A549 (cell line): Measurements from ENCODE around the gene AEBP2. TPM values are rescaled to one million over a fixed set of nuclear protein-coding genes. Genes with fewer than 3 reads are reported as not detected.

Source experiments
- ATAC-seq, 2 experiments: fragments of 200-7000 bp in 1 of 2; fragments of >200 bp in 1 of 2; cut with Nextera tagmentation in 1 of 2; cut with Tn5 transposase in 1 of 2; 3 replicates each; pipeline versions ENCODE4 v1.8.0 to v1.9.1; 2018 to 2020; ENCODE audit warnings: mild to moderate bottlenecking in 1 of 2, moderate library complexity in 1 of 2
- CTCF ChIA-PET: fragments of 300-600 bp; sonication (Branson Sonifier 250); formaldehyde crosslinking; extraction: SDS; loops from one replicate; lab custom pipeline; 2021; ENCODE audit warnings: antibody characterized with exemption, inconsistent platforms; lab: Yijun Ruan, JAX
- POLR2A ChIA-PET: fragments of 350-600 bp; formaldehyde crosslinking; extraction: SDS; loops from one replicate; lab custom pipeline; 2021; ENCODE audit warnings: antibody characterized with exemption, inconsistent platforms; lab: Yijun Ruan, JAX
- DNase-seq, 2 experiments: peaks; one replicate each; pipeline versions ENCODE4 v3.0.0 to v3.0.0-alpha.2; 2011 to 2016; ENCODE audit warnings: low read depth in 1 of 2, low spot score in 1 of 2
- FAIRE-seq: peaks from 2 replicates; lab custom pipeline; 2011; peaks lifted over from hg19 to GRCh38; lab: Jason Lieb, UNC
- H3K27ac ChIP-seq, 2 experiments: fragments of >200 bp; sonication (Bioruptor Twin); formaldehyde crosslinking; 3 replicates each; pipeline ENCODE4 v1.5.1; 2016 to 2017
- H3K4me1 ChIP-seq: fragments of >200 bp; sonication (Bioruptor Twin); formaldehyde crosslinking; 3 replicates; pipeline ENCODE4 v1.6.1; 2016
- H3K4me2 ChIP-seq: fragments of >200 bp; sonication (Bioruptor Twin); formaldehyde crosslinking; 3 replicates; pipeline ENCODE4 v1.6.1; 2016
- H3K4me3 ChIP-seq: fragments of >200 bp; sonication (Bioruptor Twin); formaldehyde crosslinking; 3 replicates; pipeline ENCODE4 v1.5.1; 2016
- H3K9me3 ChIP-seq: fragments of >200 bp; sonication (Bioruptor Twin); formaldehyde crosslinking; 3 replicates; pipeline ENCODE4 v1.6.1; 2016
- BCL3 ChIP-seq: fragments of >200 bp; sonication (Bioruptor Twin); formaldehyde crosslinking; IDR thresholded peaks from 3 replicates; pipeline ENCODE4 v1.6.1; 2016
- CHD4 ChIP-seq: fragments of 200-600 bp; sonication (generic); IDR thresholded peaks from 2 replicates; pipeline ENCODE4 v1.6.1; 2016; ENCODE audit warnings: antibody characterized with exemption, mild to moderate bottlenecking, borderline replicate concordance
- E2F6 ChIP-seq: IDR thresholded peaks from 2 replicates; pipeline ENCODE4 v1.6.1; 2012; ENCODE audit warnings: low read depth, borderline replicate concordance
- GATA3 ChIP-seq: IDR thresholded peaks from 2 replicates; pipeline ENCODE4 v1.6.1; 2012; ENCODE audit warnings: borderline replicate concordance
- HDAC2 ChIP-seq: fragments of 200-600 bp; sonication (generic); IDR thresholded peaks from 2 replicates; pipeline ENCODE4 v1.6.1; 2016
- KDM5A ChIP-seq: fragments of 200-600 bp; sonication (generic); IDR thresholded peaks from 2 replicates; pipeline ENCODE4 v1.6.1; 2016; ENCODE audit warnings: antibody characterized with exemption, mild to moderate bottlenecking
- NPAS2 ChIP-seq: fragments of 250-450 bp; sonication (Bioruptor Pico); IDR thresholded peaks from 2 replicates; pipeline ENCODE4 v1.8.0; 2022; ENCODE audit warnings: mild to moderate bottlenecking, moderate library complexity, borderline replicate concordance
- PHF8 ChIP-seq: fragments of 200-600 bp; sonication (generic); IDR thresholded peaks from 2 replicates; pipeline ENCODE4 v1.6.1; 2016; ENCODE audit warnings: low read depth, mild to moderate bottlenecking, antibody characterized with exemption, moderate library complexity, borderline replicate concordance
- RARB ChIP-seq: fragments of 250-450 bp; sonication (Bioruptor Pico); IDR thresholded peaks from 2 replicates; pipeline ENCODE4 v1.8.0; 2021; ENCODE audit warnings: mild to moderate bottlenecking, moderate library complexity
- RCOR1 ChIP-seq: fragments of 150-350 bp; IDR thresholded peaks from 2 replicates; pipeline ENCODE4 v1.6.1; 2014; ENCODE audit warnings: antibody characterized with exemption, low read length, low read depth
- SMC3 ChIP-seq: fragments of >200 bp; sonication (Bioruptor Twin); formaldehyde crosslinking; IDR thresholded peaks from 3 replicates; pipeline ENCODE4 v1.6.1; 2018; ENCODE audit warnings: inconsistent platforms
- SREBF2 ChIP-seq: fragments of 450-650 bp; IDR thresholded peaks from 2 replicates; pipeline ENCODE4 v1.6.1; 2014; ENCODE audit warnings: mild to moderate bottlenecking, moderate library complexity
- TFCP2L1 ChIP-seq: fragments of 250-450 bp; sonication (Bioruptor Pico); IDR thresholded peaks from 2 replicates; pipeline ENCODE4 v1.5.0; 2021; ENCODE audit warnings: mild to moderate bottlenecking
- TP53 ChIP-seq: fragments of 250-450 bp; sonication (Bioruptor Pico); IDR thresholded peaks from 2 replicates; pipeline ENCODE4 v1.5.0; 2021; ENCODE audit warnings: mild to moderate bottlenecking, moderate library complexity
- USF2 ChIP-seq: fragments of 450-650 bp; IDR thresholded peaks from 2 replicates; pipeline ENCODE4 v1.6.1; 2014; ENCODE audit warnings: antibody characterized with exemption
- ZFP36 ChIP-seq: fragments of 450-650 bp; IDR thresholded peaks from 2 replicates; pipeline ENCODE4 v1.6.1; 2014; ENCODE audit warnings: borderline replicate concordance; ENCODE audit not compliant: partially characterized antibody
- ZNF302 ChIP-seq: fragments of 250-450 bp; sonication (Bioruptor Pico); IDR thresholded peaks from 2 replicates; pipeline ENCODE4 v1.9.0; 2021; ENCODE audit warnings: inconsistent platforms, mild to moderate bottlenecking, moderate library complexity
- ZSCAN20 ChIP-seq: fragments of 250-450 bp; sonication (Bioruptor Pico); IDR thresholded peaks from 2 replicates; pipeline ENCODE4 v1.8.0; 2022; ENCODE audit warnings: mild to moderate bottlenecking, moderate library complexity
- WGBS: methylation state at CpG from one replicate; pipeline ENCODE4 v1.1.6; 2017; ENCODE audit errors: missing lambda C conversion rate; 5-methylcytosine and 5-hydroxymethylcytosine counted together
- polyA plus RNA-seq, 4 experiments: library from polyadenylated mRNA; depleted of rRNA in 3 of 4; stranded (reverse); fragments of >200 nt; fragmentation: RNase III in 1 of 4; extraction: RNeasy Plus Mini Kit Qiagen cat#74134 plus additional on column Dnase treatment in 1 of 4; gene quantifications; 2 replicates in 3 of 4; 3 replicates in 1 of 4; pipeline ENCODE4 v1.2.3, GENCODE V29; 2011 to 2017
- TF ChIP-seq, protein P1 (sequence below): fragments of 200-600 bp; sonication (generic); IDR thresholded peaks from 2 replicates; pipeline ENCODE4 v1.6.1; 2016; ENCODE audit warnings: antibody characterized with exemption, mild to moderate bottlenecking, moderate library complexity
- TF ChIP-seq, protein P2 (sequence below): IDR thresholded peaks from 2 replicates; pipeline ENCODE4 v1.6.1; 2012

The AEBP2 gene
- polyA plus RNA-seq, 2 of the 4 experiments (the other 2 are of a cell fraction) = 23.5 to 27.3 TPM

- H3K4me3 ChIP-seq = no peak overlapping the region
- CTCF ChIA-PET = no interaction called here
These were observed 42.7 kb downstream of the AEBP2 start for GRCh38 chr12:19482036-19482435.

GRCh38 chr12:19482551-19483109 lies 43.3 kb downstream of the AEBP2 start:
- no peak for DNase-seq

More at GRCh38 chr12:19482036-19482435, 42.7 kb downstream of the AEBP2 start:
- DNase-seq (no peak), FAIRE-seq (no peak), ATAC-seq (peak in 1 of 2 experiments; percentile 23; a peak in 1 of 6 replicates)
- whole genome bisulfite sequencing = 92% methylated on average over 3 of the region's 3 CpGs
- POLR2A ChIA-PET = no interaction called here
- TF ChIP-seq PHF8 (no peak), KDM5A (no peak), GATA3 (no peak), TFCP2L1 (CRISPR knock-in tag) (no peak)
- TF ChIP-seq, protein P1, sequence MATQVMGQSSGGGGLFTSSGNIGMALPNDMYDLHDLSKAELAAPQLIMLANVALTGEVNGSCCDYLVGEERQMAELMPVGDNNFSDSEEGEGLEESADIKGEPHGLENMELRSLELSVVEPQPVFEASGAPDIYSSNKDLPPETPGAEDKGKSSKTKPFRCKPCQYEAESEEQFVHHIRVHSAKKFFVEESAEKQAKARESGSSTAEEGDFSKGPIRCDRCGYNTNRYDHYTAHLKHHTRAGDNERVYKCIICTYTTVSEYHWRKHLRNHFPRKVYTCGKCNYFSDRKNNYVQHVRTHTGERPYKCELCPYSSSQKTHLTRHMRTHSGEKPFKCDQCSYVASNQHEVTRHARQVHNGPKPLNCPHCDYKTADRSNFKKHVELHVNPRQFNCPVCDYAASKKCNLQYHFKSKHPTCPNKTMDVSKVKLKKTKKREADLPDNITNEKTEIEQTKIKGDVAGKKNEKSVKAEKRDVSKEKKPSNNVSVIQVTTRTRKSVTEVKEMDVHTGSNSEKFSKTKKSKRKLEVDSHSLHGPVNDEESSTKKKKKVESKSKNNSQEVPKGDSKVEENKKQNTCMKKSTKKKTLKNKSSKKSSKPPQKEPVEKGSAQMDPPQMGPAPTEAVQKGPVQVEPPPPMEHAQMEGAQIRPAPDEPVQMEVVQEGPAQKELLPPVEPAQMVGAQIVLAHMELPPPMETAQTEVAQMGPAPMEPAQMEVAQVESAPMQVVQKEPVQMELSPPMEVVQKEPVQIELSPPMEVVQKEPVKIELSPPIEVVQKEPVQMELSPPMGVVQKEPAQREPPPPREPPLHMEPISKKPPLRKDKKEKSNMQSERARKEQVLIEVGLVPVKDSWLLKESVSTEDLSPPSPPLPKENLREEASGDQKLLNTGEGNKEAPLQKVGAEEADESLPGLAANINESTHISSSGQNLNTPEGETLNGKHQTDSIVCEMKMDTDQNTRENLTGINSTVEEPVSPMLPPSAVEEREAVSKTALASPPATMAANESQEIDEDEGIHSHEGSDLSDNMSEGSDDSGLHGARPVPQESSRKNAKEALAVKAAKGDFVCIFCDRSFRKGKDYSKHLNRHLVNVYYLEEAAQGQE = no peak
- Histone ChIP-seq H3K4me1 (no peaks in the 10 kb centered on the region; the same call in 2 of the 3 replicates), H3K9me3 (peaks cover 6% of the 10 kb centered on the region; the same call in 1 of the 3 replicates), H3K27ac (no peak overlapping the region), H3K4me2 (no peak overlapping the region)

More at GRCh38 chr12:19482551-19483109, 43.3 kb downstream of the AEBP2 start:
- Histone ChIP-seq H3K4me3 (no peak overlapping the region), H3K4me2 (no peak overlapping the region), H3K9me3 (peaks cover 6% of the 10 kb centered on the region; the same call in 1 of the 3 replicates), H3K4me1 (no peaks in the 10 kb centered on the region; the same call in 2 of the 3 replicates), H3K27ac (peak overlapping the region in 1 of 2 experiments; percentile 10; a peak in 1 of 6 replicates)
- FAIRE-seq = no peak
- 93% methylated on average over 9 of the region's 9 CpGs for WGBS
- ATAC-seq = peak in 1 of 2 experiments; percentile 65; a peak in 3 of 6 replicates
- POLR2A ChIA-PET = no interaction called here
- TF ChIP-seq, protein P2, sequence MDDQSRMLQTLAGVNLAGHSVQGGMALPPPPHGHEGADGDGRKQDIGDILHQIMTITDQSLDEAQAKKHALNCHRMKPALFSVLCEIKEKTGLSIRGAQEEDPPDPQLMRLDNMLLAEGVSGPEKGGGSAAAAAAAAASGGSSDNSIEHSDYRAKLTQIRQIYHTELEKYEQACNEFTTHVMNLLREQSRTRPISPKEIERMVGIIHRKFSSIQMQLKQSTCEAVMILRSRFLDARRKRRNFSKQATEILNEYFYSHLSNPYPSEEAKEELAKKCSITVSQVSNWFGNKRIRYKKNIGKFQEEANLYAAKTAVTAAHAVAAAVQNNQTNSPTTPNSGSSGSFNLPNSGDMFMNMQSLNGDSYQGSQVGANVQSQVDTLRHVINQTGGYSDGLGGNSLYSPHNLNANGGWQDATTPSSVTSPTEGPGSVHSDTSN = no peak
- TF ChIP-seq ZFP36 = no peak
- no peak for TF ChIP-seq NPAS2 (CRISPR knock-in tag)
- TF ChIP-seq SMC3 = no peak
- no peak for TF ChIP-seq RARB (CRISPR knock-in tag)
- TF ChIP-seq HDAC2 = no peak
- no peak for TF ChIP-seq CHD4
- no peak for TF ChIP-seq RCOR1
- no peak for TF ChIP-seq ZNF302 (CRISPR knock-in tag)
- no peak for TF ChIP-seq BCL3
- no peak for TF ChIP-seq SREBF2
- TF ChIP-seq ZSCAN20 = no peak
- TF ChIP-seq USF2 = no peak
- TF ChIP-seq E2F6 = no peak
- no peak for TF ChIP-seq TP53 (CRISPR knock-in tag)
- CTCF ChIA-PET = no interaction called here
